Superior temporal gyrus (tissue), 1 donor: ENCODE results near the gene GRK4.
"Not testable (repeated sequence)": the region's sequence is repeated elsewhere in the genome, so short reads cannot be mapped to it uniquely, and the experiment has no call there.

Source experiments
- DNase-seq: peaks from one replicate; pipeline ENCODE4 v3.0.0-alpha.2; 2016; ENCODE audit errors: extremely low spot score

GRK4 gene

DNA sequence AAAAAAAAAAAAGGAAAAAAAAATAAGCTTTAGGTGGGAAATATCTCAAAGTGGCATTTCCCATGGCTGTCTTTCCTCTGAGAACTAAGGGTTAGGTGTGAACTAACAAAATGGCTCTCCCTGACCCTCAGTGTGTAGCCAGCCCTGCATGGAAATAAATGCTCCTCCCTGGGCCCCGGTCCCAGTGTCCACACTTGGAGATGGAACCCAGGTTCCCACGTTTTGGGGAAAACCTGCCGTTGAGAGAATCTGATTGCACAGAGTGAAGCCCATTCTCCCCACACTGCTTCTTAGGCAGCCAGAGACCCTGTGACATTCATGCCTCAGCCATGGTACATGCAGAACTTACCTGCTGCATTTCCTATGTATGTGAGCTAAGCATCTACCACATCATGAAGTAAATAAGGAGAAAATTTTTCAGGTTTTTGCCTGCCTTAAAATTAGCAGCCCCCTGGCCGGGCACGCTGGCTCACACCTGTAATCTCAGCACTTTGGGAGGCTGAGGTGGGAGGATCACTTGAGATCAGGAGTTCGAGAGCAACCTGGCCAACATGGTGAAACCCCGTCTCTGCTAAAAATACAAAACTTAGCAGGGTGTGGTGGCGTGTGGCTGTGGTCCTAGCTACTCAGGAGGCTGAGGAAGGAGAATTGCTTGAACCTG, 76.5 kb downstream of the GRK4 start:
- DNase-seq = no peak

- DNase-seq = no peak
Observed at GRCh38 chr4:3040452-3041191, 77.3 kb downstream of the GRK4 start.

DNA sequence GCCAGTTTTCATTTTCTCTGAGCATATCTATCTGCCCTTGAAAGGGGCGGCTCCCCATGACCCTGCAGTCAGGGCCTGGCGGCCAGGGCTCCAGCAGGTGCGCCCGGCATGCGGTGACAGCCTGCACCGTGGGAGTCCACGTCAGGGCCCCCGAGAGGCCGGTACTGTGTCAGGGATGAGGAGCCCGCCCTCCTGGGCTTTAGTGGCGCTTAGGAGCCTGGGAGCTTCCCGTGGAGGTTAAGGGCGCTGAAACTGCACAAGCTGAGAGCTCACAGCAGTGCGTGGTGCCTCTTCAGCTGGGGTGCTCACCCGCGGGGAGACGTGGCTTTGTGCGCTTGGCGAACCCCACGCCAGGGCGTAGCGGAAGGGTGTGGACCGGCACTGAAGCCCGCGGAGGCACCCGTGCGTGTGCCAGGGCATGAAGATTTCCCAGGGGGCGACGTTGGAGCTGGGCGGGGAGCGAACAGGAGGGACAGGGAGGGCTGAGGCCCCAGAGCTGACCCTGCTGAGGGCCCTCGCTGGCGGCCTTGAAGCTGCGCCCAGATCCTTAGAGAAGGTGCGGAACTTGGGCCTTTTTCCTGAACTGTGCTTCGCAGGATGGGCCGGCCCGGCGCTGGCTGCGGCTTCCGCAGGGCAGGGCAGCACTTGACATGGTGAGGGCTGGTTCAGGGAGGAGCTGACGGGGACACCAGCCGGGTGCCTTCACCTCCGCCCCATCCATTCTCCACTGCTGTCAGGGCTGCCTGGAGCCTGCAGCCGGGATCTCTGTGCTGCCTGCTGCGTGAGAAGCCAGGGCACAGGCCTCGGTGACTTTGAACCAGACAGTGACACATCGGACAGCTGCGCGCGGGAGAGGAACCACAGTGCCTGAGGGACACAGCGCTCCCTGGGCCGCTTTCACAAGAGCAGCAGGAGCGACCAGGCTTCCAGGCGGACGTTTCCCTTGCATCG, 78.1 kb downstream of the GRK4 start:
- no peak for DNase-seq

DNA sequence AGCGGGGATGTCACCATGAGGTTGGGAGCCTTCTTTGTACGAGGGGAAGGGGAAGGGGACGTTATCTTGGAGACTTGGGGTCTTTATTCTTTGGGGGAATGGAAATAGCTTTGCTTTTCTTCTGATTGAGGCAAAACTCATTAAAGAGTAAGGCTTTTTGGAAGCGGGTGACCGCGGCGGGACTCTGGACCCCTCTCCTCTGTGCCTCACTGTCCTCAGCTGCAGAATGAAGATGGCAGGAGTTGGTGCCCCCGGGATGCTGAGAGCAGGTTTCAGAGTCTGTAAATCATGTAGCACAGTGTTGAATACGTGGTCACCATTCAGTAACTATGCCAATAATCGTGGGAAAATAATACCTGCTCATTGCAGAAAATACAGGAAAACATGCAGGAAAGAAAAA, 78.9 kb downstream of the GRK4 start:
- DNase-seq = no peak

DNA sequence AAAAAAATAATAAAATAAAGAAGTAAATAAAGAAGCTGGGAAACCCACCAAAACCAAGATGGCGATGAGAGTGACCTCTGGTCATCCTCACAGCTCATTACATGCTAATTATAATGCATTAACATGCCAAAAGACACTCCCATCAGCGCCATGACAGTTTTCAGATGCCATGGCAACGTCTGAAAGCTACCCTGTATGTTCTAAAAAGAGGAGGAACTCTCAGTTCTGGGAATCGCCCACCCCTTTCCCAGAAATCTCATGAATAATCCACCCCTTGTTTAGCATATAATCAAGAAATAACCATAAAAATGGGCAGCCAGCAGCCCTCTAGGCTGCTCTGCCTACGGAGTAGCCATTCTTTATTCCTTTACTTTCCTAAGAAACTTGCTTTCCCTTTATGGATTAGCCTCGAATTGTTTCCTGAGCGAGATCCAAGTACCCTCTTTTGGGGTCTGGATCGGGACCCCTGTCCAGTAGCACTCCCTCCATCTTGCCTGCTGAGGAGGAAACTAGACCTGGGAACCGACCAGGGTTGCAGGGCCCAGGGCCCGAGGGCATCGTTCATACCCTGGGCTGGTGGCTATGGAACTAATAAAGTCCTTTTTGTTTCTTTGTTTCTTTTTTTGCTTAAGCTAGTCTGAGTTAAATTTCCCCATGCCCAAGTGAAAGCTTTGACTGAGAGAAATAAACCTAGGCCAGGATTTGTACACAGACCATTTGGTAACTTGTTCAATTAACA, 80.1 kb downstream of the GRK4 start:
- DNase-seq = no peak

DNA sequence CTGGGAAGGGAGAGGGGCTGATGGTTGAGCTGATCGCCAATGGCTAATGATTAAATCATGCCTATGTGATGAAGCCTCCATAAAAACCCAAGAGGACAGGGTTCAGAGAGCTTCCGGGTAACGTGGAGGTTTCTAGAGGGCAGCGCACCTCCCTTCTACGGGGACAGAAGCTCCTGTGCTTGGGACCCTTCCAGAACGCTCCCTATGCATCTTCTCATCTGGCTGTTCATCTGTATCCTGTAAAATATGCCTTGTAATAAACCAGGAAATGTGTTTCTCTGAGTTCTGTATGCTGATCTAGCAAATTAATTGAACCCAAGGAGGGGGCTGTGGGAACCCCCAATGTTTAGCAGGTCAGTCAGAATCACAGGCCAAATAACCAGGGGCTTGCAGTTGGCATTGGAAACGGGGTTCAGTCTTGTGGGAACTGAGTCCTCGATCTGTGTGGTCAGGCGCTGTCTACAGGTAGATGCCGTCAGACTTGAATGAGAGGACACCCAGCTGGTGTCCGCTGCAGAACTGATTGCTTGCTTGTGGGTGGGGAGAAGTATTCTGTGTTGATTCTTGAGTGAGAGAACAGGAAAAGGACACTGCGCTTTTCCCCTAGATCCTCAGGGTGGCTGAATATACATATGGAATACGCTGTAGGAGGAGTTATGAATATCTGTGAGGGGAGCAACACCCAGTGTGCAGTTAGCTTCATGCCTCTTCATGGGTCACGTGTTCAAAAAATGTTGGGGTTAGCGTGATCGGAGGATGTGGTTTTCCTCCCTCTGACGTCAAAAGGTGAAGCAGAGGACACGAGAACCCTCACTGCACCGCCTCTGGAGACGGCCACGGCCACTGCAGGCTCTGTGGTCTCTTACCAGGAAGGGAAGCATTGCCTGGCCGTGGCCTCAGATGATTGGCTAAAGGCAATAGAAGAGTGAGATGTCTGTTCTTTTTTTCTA, 81.8 kb downstream of the GRK4 start:
- no peak for DNase-seq

- DNase-seq = no peak
Observed at GRCh38 chr4:3046162-3046561, 82.8 kb downstream of the GRK4 start.

GRCh38 chr4:3046623-3047022, 83.3 kb downstream of the GRK4 start:
- no peak for DNase-seq

DNA sequence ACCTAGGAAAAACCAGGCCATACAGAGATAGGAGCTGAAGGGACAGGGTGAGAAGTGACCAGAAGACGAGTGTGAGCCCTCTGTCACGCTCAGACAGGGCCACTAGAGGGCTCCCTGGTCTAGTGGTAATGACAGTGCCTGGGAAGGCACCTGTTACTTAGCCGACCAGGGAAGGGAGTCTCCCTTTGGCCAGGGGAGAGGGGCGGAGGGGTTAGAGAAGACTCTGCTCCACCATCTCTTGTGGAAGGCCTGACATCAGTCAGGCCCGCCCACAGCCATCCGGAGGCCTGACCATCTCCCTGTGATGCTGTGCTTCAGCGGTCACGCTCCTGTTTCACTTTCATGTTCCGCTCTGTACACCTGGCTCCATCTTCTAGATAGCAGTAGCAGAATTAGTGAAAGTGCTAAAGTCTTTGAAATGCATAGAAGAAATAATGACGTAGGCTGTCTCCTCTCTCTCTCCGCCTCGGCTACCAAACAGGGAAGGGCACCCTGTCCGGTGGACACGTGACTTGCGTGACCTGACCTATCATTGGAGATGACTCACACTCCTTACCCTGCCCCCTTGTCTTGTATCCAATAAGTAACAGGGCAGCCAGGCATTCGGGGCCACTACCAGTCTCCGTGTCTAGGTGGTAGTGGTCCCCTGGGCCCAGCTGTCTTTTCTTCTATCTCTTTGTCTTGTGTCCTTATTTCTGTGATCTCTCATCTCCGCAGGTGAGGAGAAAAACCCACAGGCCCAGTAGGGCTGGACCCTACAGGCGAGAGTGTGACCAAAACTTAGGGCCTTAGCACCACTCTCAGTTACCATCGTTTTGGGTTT, 84.3 kb downstream of the GRK4 start:
- peak; percentile 77 for DNase-seq

DNA sequence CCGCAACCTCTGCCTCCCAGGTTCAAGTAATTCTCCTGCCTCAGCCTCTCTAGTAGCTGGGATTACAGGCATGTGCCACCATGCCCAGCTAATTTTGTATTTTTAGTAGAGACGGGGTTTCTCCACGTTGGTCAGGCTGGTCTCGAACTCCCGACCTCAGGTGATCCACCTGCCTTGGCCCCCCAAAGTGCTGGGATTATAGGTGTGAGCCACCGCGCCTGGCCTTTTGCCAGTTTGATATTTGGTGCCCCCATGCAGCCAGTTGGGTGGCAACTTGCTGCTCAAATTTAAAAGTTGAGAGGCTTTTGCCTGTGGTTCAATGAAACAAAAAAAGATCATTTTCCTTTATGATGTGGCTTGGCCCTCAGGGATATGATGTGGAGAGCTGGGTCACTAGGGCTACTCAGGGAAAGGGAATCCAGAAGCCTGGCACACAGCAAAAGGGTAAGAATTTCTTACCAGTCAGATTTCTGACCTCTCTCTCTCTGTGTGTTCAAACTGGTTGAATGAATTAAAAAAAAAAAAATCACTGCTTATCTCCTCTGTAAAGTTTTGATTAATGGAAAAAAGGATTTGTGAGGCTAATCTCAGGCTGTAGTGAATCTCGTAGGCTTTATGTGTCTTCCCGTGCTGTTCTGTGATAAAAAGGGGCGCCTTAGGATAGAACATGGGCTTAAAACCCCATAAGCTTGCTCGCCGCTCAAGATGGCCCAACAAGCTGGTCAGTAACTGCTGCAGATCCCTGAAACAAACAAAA, 87.9 kb downstream of the GRK4 start:
- DNase-seq = not testable (repeated sequence)

DNA sequence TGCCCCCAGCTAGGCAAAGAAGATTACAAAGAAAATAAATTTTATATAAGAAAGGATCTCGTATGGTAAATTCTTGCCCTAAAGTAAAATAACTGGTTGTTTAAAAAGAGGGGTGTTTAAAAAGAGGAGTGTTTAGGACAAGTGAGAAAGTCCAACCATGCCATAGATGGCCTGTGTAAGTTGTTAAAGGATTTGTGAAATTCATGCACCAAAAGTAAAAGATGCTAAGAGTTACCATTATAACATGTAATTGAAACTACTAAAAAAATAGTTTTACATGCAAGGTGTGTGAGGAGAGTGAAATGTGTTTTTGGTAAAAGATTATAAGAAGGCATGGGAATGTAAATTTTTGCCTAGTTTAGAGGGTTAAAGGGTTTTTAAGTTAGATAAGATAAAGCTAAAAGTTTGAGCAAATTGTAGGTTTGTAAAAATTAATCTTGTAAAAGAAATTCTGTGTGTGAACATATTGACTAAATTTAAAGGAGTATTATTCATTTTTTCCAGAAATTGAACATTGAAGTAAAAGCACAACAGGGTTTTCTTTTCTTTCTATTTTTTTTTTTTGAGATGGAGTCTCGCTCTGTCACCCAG, 90.9 kb downstream of the GRK4 start:
- DNase-seq = no peak

GRCh38 chr4:3059943-3060342, 96.6 kb downstream of the GRK4 start:
- DNase-seq = no peak

GRCh38 chr4:3060946-3061345, 97.6 kb downstream of the GRK4 start:
- DNase-seq = no peak

GRCh38 chr4:3062471-3062870, 99.1 kb downstream of the GRK4 start:
- no peak for DNase-seq

DNA sequence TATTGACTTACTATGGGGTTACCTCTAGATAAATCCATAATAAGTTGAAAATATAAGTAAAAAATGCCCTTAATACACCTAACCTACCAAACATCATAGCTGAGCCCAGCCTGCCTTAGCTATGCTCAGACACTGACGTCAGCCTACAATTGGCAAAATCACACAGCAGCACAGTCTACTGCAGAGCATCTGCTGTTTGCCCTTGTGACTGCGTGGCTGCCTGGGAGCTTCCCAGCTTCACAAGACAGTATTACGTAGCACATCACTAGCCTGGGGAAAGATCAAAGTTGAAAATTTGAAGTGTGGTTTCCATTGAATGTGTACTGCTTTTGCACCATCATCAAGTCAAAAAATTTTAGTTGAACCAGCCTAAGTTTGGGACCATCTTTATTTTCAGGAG, 102.2 kb downstream of the GRK4 start:
- DNase-seq = no peak

GRCh38 chr4:3066836-3067400, 103.5 kb downstream of the GRK4 start:
- DNase-seq = no peak

DNA sequence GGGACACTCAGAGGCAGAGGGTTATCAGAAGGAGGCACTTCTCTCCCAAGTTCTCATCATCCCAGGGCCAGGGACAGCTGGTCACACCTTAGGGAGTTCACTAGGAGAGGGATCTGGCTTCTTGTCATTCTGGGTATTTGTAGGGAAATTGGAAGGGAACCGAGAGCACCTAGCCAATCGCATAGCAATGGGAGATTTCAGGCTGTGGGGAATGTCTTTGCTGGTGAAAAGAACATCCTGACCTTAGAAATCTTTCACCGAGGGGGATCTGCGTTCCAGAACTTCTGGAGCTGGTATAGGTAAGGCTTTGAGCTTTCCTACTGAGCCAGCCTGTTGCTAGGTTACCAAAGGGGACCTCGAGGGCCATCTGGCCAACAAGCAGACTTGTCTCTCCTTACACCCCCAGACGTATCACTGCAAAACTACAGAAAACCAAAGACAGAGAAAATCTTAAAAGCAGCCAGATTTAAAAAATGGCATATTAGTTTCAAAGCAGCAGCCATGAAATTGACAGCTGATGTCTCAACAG, 104.2 kb downstream of the GRK4 start:
- DNase-seq = no peak

- no peak for DNase-seq
Observed at GRCh38 chr4:3069661-3070199, 106.4 kb downstream of the GRK4 start.
